OCI-LY1 (cell line): ENCODE results near the gene DDR1.

ENCODE experiments used
- EZH2 ChIP-seq: fragments of 200-600 bp; sonication (generic), shearing (Covaris generic); IDR thresholded peaks from 2 replicates; pipeline ENCODE4 v1.8.0; 2017; ENCODE audit warnings: borderline replicate concordance, mixed run types, mild to moderate bottlenecking, antibody characterized with exemption, low read length, moderate library complexity, mixed read lengths
- TF ChIP-seq, protein P1 (sequence below): fragments of 200-600 bp; sonication (generic), shearing (Covaris generic); IDR thresholded peaks from 2 replicates; pipeline ENCODE4 v1.5.1; 2017; ENCODE audit warnings: mild to moderate bottlenecking, antibody characterized with exemption, low read length, moderate library complexity, mixed read lengths

GRCh38 chr6:30834646-30835045 is 49.7 kb upstream of the DDR1 start:
- no peak for TF ChIP-seq EZH2
- TF ChIP-seq, protein P1, sequence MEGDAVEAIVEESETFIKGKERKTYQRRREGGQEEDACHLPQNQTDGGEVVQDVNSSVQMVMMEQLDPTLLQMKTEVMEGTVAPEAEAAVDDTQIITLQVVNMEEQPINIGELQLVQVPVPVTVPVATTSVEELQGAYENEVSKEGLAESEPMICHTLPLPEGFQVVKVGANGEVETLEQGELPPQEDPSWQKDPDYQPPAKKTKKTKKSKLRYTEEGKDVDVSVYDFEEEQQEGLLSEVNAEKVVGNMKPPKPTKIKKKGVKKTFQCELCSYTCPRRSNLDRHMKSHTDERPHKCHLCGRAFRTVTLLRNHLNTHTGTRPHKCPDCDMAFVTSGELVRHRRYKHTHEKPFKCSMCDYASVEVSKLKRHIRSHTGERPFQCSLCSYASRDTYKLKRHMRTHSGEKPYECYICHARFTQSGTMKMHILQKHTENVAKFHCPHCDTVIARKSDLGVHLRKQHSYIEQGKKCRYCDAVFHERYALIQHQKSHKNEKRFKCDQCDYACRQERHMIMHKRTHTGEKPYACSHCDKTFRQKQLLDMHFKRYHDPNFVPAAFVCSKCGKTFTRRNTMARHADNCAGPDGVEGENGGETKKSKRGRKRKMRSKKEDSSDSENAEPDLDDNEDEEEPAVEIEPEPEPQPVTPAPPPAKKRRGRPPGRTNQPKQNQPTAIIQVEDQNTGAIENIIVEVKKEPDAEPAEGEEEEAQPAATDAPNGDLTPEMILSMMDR: no peak
